Esophagus squamous epithelium (tissue), 5 donors: ENCODE data around the gene SLC33A1. TPM values are rescaled to one million over a fixed set of nuclear protein-coding genes. Genes with fewer than 3 reads are reported as not detected.
A peak's percentile ranks its signal among the peaks of the same experiment; 100 is the strongest.

Source experiments
- DNase-seq: peaks from one replicate; lab custom pipeline; 2025; lab: John Stamatoyannopoulos, UW
- H3K27ac ChIP-seq, 4 donors: fragments of 200-600 bp; sonication (generic); one replicate each; pipeline ENCODE4 v1.5.1; 2016 to 2019; ENCODE audit warnings: mild to moderate bottlenecking in 1 of 4
- H3K27me3 ChIP-seq, 4 donors: fragments of 200-600 bp; sonication (generic); 1 replicate in 3 of 4; 2 replicates in 1 of 4; pipeline versions ENCODE4 v1.5.1 to v1.6.0; 2017 to 2021; ENCODE audit warnings: antibody characterized with exemption in 1 of 4
- H3K36me3 ChIP-seq, 3 donors: fragments of 200-600 bp; sonication (generic); one replicate each; pipeline ENCODE4 v1.5.1; 2016 to 2019
- H3K4me1 ChIP-seq, 3 donors: fragments of 200-600 bp; sonication (generic); one replicate each; pipeline ENCODE4 v1.5.1; 2017 to 2019
- H3K4me3 ChIP-seq, 4 donors: fragments of 200-600 bp; sonication (generic); 1 replicate in 3 of 4; 2 replicates in 1 of 4; pipeline ENCODE4 v1.5.1; 2016 to 2019; ENCODE audit warnings: mild to moderate bottlenecking in 2 of 4, moderate library complexity in 1 of 4
- H3K9me3 ChIP-seq, 3 donors: fragments of 200-600 bp; sonication (generic); one replicate each; pipeline ENCODE4 v1.5.1; 2016 to 2019
- CTCF ChIP-seq, 6 experiments: fragments of 450-650 bp in 4 of 6; fragments of 200-600 bp in 2 of 6; sonication (generic) in 2 of 6; IDR thresholded peaks; one replicate each; pipeline ENCODE4 v1.5.1; 2016 to 2019; ENCODE audit warnings: antibody characterized with exemption in 6 of 6, mild to moderate bottlenecking in 4 of 6, moderate library complexity in 4 of 6
- POLR2A ChIP-seq, 4 donors: fragments of 450-650 bp; IDR thresholded peaks; one replicate each; pipeline ENCODE4 v1.6.1; 2017; ENCODE audit warnings: antibody characterized with exemption in 4 of 4, mild to moderate bottlenecking in 4 of 4, moderate library complexity in 3 of 4
- WGBS, 2 donors: methylation state at CpG; one replicate each; pipeline ENCODE4 v1.1.5; 2018; 5-methylcytosine and 5-hydroxymethylcytosine counted together
- intact Hi-C: fragments of 100-400 bp; cut with DNase I; formaldehyde crosslinking; loops from one replicate; pipeline ENCODE4 v1.15.0; 2022
- total RNA-seq, 4 donors: library from RNA; depleted of rRNA; stranded (reverse); fragments of >200 nt; gene quantifications; one replicate each; pipeline ENCODE4 v1.1.0, GENCODE V29; 2016
- donor health status: DM: yes; HTN: yes; CAD: no.

SLC33A1 gene
- 10 to 100 TPM; 16.3 to 22.0 (median 21.8) TPM for total RNA-seq

GRCh38 chr3:155854141-155854940 is at the start of gene SLC33A1:
Gene SLC33A1 (minus strand): TSS chr3:155854427. CDS start chr3:155853997, 430 bp downstream.
- peak within 1 kb of the TSS; percentile 85 to 92 (median 89) for H3K4me3 ChIP-seq
- WGBS, 2 donors = 0% methylated on average over 7 to 8 of the region's 50 CpGs
- H3K36me3 ChIP-seq = peaks cover 0 to 8% (median 0%) of the 10 kb centered on the region in 3 donors
- intact Hi-C loops = no loop called here
- TF ChIP-seq CTCF (IDR thresholded peaks at IDR 0.05) (peak in 1 of 6 experiments; percentile 41), POLR2A (IDR thresholded peaks at IDR 0.05) (peak in 3 of 4 donors; percentile 43 to 70 (median 54))
- H3K27me3 ChIP-seq = no peaks in the 10 kb centered on the region
- no peaks in the 10 kb centered on the region for H3K9me3 ChIP-seq
- peak within 1 kb of the TSS; percentile 84 to 97 (median 94) for H3K27ac ChIP-seq
- H3K4me1 ChIP-seq = peaks cover 21 to 51% (median 32%) of the 10 kb centered on the region in 3 donors
- DNase-seq = peak; percentile 95

GRCh38 chr3:155895379-155895900 is 41.2 kb upstream of the SLC33A1 start:
- no peaks in the 10 kb centered on the region for H3K9me3 ChIP-seq
- no peak overlapping the region for H3K27ac ChIP-seq
- whole genome bisulfite sequencing, 2 donors = 83 to 89% methylated on average over 4 to 5 of the region's 7 CpGs
- peaks cover 0 to 71% (median 0%) of the 10 kb centered on the region in 3 donors for H3K36me3 ChIP-seq
- TF ChIP-seq CTCF (IDR thresholded peaks at IDR 0.05) (no peak), POLR2A (IDR thresholded peaks at IDR 0.05) (no peak)
- DNase-seq = no peak
- intact Hi-C loops = no loop called here
- H3K27me3 ChIP-seq = no peaks in the 10 kb centered on the region
- no peak overlapping the region for H3K4me3 ChIP-seq
- peaks cover 0 to 7% (median 0%) of the 10 kb centered on the region in 3 donors for H3K4me1 ChIP-seq

DNA sequence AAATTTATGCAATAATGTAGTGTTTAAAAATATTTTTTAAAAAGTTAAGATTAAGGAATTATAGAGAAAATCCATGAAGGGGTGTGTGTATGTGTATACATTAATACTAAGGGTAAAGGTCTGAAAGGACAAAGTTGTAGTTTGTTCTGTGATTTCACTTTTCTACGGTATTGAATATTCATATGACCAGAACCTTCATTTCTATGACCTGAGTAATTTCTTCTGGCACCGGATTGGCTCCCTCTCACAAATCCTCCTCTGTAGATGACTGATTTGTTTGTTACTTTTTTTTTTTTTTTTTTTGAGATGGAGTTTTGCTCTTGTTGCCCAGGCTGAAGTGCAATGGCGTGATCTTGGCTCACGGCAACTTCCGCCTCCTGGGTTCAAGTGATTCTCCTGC is 37.1 kb upstream of the SLC33A1 start:
- Histone ChIP-seq H3K4me1 (peaks cover 0 to 25% (median 5%) of the 10 kb centered on the region in 3 donors), H3K36me3 (peaks cover 0 to 29% (median 0%) of the 10 kb centered on the region in 3 donors), H3K9me3 (no peaks in the 10 kb centered on the region), H3K27ac (no peak overlapping the region), H3K4me3 (no peak overlapping the region), H3K27me3 (no peaks in the 10 kb centered on the region)
- DNase-seq = no peak
- no peak for TF ChIP-seq POLR2A (IDR thresholded peaks at IDR 0.05)
- TF ChIP-seq CTCF (IDR thresholded peaks at IDR 0.05) = no peak
- intact Hi-C loops = no loop called here
- 91 to 95% methylated on average over 5 of the region's 5 CpGs for WGBS, 2 donors

- WGBS, 2 donors = 28 to 44% methylated on average over 2 of the region's 2 CpGs
- Histone ChIP-seq H3K4me1 (peaks cover 0 to 25% (median 5%) of the 10 kb centered on the region in 3 donors), H3K4me3 (no peak overlapping the region), H3K27ac (no peak overlapping the region), H3K27me3 (no peaks in the 10 kb centered on the region), H3K9me3 (no peaks in the 10 kb centered on the region), H3K36me3 (peaks cover 0 to 24% (median 0%) of the 10 kb centered on the region in 3 donors)
- DNase-seq = no peak
- no peak for TF ChIP-seq CTCF (IDR thresholded peaks at IDR 0.05)
- intact Hi-C loops = no loop called here
Measured at GRCh38 chr3:155890671-155891190, 36.5 kb upstream of the SLC33A1 start.

DNA sequence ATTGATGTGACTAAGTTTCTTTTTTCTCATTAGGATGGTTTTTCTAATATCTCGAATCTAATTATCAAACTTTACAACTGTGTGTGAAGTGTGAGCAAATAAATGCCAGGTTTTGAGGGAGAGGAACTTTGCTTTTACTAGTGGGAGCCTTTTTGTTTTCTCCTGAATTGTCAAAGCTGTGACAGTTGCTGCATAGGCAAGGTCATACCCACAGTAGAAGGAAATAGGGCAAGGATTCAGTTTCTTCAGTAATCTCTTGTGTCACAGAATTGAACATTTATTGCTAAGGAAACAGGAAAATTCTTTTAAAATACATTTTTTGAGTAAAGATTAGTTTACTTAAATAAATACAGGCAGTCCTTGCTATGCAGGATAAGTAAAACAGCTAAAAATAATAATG is 35.7 kb upstream of the SLC33A1 start:
- no peak for TF ChIP-seq CTCF (IDR thresholded peaks at IDR 0.05)
- TF ChIP-seq POLR2A (IDR thresholded peaks at IDR 0.05) = no peak
- Histone ChIP-seq H3K4me1 (peaks cover 0 to 25% (median 5%) of the 10 kb centered on the region in 3 donors), H3K27me3 (no peaks in the 10 kb centered on the region), H3K4me3 (no peak overlapping the region), H3K9me3 (no peaks in the 10 kb centered on the region), H3K36me3 (peaks cover 0 to 16% (median 0%) of the 10 kb centered on the region in 3 donors), H3K27ac (no peak overlapping the region)
- 56 to 60% methylated on average over 1 of the region's 1 CpG for WGBS, 2 donors
- intact Hi-C loops = no loop called here
- DNase-seq = no peak
